Erythroblast (primary cell): ENCODE results near the gene SLC22A23.

Experiments used
- GATA1 ChIP-seq: IDR thresholded peaks from 2 replicates; pipeline ENCODE4 v1.6.1; 2011; ENCODE audit warnings: low read depth, mild to moderate bottlenecking, control low read depth, low read length, moderate library complexity
- POLR2A ChIP-seq: IDR thresholded peaks from 2 replicates; pipeline ENCODE4 v1.6.1; 2011; ENCODE audit warnings: mild to moderate bottlenecking, low read length

- TF ChIP-seq POLR2A = no peak
- TF ChIP-seq GATA1 = no peak
Measured at GRCh38 chr6:3325210-3325609, 131.6 kb downstream of the SLC22A23 start.
